HEK293T (cell line): Measurements from ENCODE around the gene UBE2G1.

Experiments
- CTCF ChIA-PET: fragments of 350-600 bp; formaldehyde crosslinking; extraction: SDS; loops from one replicate; lab custom pipeline; 2021; ENCODE audit warnings: antibody characterized with exemption, inconsistent platforms; lab: Yijun Ruan, JAX
- POLR2A ChIA-PET: fragments of 350-600 bp; formaldehyde crosslinking; extraction: SDS; loops from one replicate; lab custom pipeline; 2020; ENCODE audit warnings: antibody characterized with exemption, inconsistent platforms; lab: Yijun Ruan, JAX
- DNase-seq: peaks from one replicate; pipeline ENCODE4 v3.0.0; 2012; ENCODE audit warnings: mixed read lengths; ENCODE audit errors: extremely low spot score
- ARNT ChIP-seq: fragments of 450-650 bp; IDR thresholded peaks from 2 replicates; pipeline ENCODE4 v1.6.1; 2017; ENCODE audit warnings: mild to moderate bottlenecking
- BHLHE40 ChIP-seq: fragments of 450-650 bp; IDR thresholded peaks from 2 replicates; pipeline ENCODE4 v1.6.1; 2016; ENCODE audit warnings: mild to moderate bottlenecking, moderate library complexity, borderline replicate concordance
- CTBP1 ChIP-seq: fragments of 450-650 bp; IDR thresholded peaks from 2 replicates; pipeline ENCODE4 v1.6.1; 2016; ENCODE audit warnings: borderline replicate concordance
- ELF4 ChIP-seq: fragments of 450-650 bp; IDR thresholded peaks from 2 replicates; pipeline ENCODE4 v1.6.1; 2017; ENCODE audit warnings: antibody characterized with exemption
- FOXA1 ChIP-seq: fragments of 450-650 bp; IDR thresholded peaks from 2 replicates; pipeline ENCODE4 v1.6.1; 2016; ENCODE audit warnings: mild to moderate bottlenecking
- FOXK2 ChIP-seq: fragments of 450-650 bp; IDR thresholded peaks from 2 replicates; pipeline ENCODE4 v1.6.1; 2016; ENCODE audit warnings: mild to moderate bottlenecking
- FOXM1 ChIP-seq: fragments of 450-650 bp; IDR thresholded peaks from 2 replicates; pipeline ENCODE4 v1.6.1; 2017; ENCODE audit warnings: mild to moderate bottlenecking, borderline replicate concordance
- HDGF ChIP-seq: fragments of 450-650 bp; IDR thresholded peaks from 2 replicates; pipeline ENCODE4 v1.6.1; 2017; ENCODE audit warnings: antibody characterized with exemption, borderline replicate concordance
- L3MBTL2 ChIP-seq: fragments of 450-650 bp; conservative IDR thresholded peaks from 2 replicates; pipeline ENCODE4 v1.6.1; 2016; ENCODE audit warnings: mild to moderate bottlenecking
- LEF1 ChIP-seq: fragments of 450-650 bp; IDR thresholded peaks from 2 replicates; pipeline ENCODE4 v1.6.1; 2017; ENCODE audit warnings: mild to moderate bottlenecking, borderline replicate concordance
- NFRKB ChIP-seq: fragments of 450-650 bp; IDR thresholded peaks from 2 replicates; pipeline ENCODE4 v1.6.1; 2016; ENCODE audit warnings: mild to moderate bottlenecking, moderate library complexity
- PKNOX1 ChIP-seq: fragments of 450-650 bp; IDR thresholded peaks from 2 replicates; pipeline ENCODE4 v1.6.1; 2016
- SP1 ChIP-seq: fragments of 450-650 bp; IDR thresholded peaks from 2 replicates; pipeline ENCODE4 v1.6.1; 2017
- SUZ12 ChIP-seq: fragments of 450-650 bp; IDR thresholded peaks from 2 replicates; pipeline ENCODE4 v1.6.1; 2016; ENCODE audit warnings: mild to moderate bottlenecking
- TARDBP ChIP-seq: fragments of 450-650 bp; IDR thresholded peaks from 2 replicates; pipeline ENCODE4 v1.6.1; 2016
- ZNF384 ChIP-seq: fragments of 450-650 bp; IDR thresholded peaks from 2 replicates; pipeline ENCODE4 v1.6.1; 2016

UBE2G1 gene

GRCh38 chr17:4297351-4297750, 69.1 kb downstream of the UBE2G1 start:
- POLR2A ChIA-PET: no interaction called here
- TF ChIP-seq TARDBP: no peak
- TF ChIP-seq FOXA1: no peak
- TF ChIP-seq SUZ12: no peak
- TF ChIP-seq FOXM1: no peak
- TF ChIP-seq FOXK2: no peak
- TF ChIP-seq ARNT: no peak
- TF ChIP-seq HDGF: no peak
- TF ChIP-seq BHLHE40: no peak
- TF ChIP-seq LEF1: no peak
- TF ChIP-seq PKNOX1: no peak
- TF ChIP-seq ELF4: no peak
- TF ChIP-seq ZNF384: no peak
- TF ChIP-seq L3MBTL2: no peak
- TF ChIP-seq CTBP1: no peak
- no peak for TF ChIP-seq NFRKB
- no peak for TF ChIP-seq SP1
- CTCF ChIA-PET: no interaction called here
- no peak for DNase-seq

GRCh38 chr17:4295686-4296085, 70.8 kb downstream of the UBE2G1 start:
- POLR2A ChIA-PET: no interaction called here
- CTCF ChIA-PET: interaction anchor here (0.7 kb wide), 1 partner anchor 8 kb away, joined by 7 read pairs; no protein-coding TSS in a partner anchor
- TF ChIP-seq FOXM1 (no peak), ELF4 (no peak), LEF1 (no peak), ARNT (no peak), ZNF384 (no peak), BHLHE40 (no peak), HDGF (no peak), CTBP1 (no peak), SUZ12 (no peak), L3MBTL2 (no peak), NFRKB (no peak), SP1 (no peak), TARDBP (no peak), FOXA1 (no peak), FOXK2 (no peak), PKNOX1 (no peak)
- DNase-seq: no peak

- TF ChIP-seq L3MBTL2: no peak
- TF ChIP-seq TARDBP: no peak
- no peak for DNase-seq
- ChIA-PET POLR2A (no interaction called here), CTCF (interaction anchor here (0.6 kb wide), 1 partner anchor 243 kb away, joined by 3 read pairs; no protein-coding TSS in a partner anchor)
Observed at GRCh38 chr17:4293572-4293971, 72.9 kb downstream of the UBE2G1 start.

- DNase-seq: no peak
- ChIA-PET CTCF (interaction anchor here (0.6 kb wide), 1 partner anchor 49 kb away, joined by 3 read pairs; no protein-coding TSS in a partner anchor), POLR2A (no interaction called here)
- TF ChIP-seq FOXK2: no peak
- TF ChIP-seq HDGF: no peak
- no peak for TF ChIP-seq NFRKB
- TF ChIP-seq FOXM1: no peak
- no peak for TF ChIP-seq L3MBTL2
- no peak for TF ChIP-seq PKNOX1
- no peak for TF ChIP-seq FOXA1
- no peak for TF ChIP-seq SUZ12
- TF ChIP-seq CTBP1: no peak
- no peak for TF ChIP-seq ELF4
- TF ChIP-seq BHLHE40: no peak
Observed at GRCh38 chr17:4287710-4288109, 78.8 kb downstream of the UBE2G1 start.

GRCh38 chr17:4276514-4276913, 90.0 kb downstream of the UBE2G1 start:
- TF ChIP-seq L3MBTL2 (no peak), SP1 (no peak), ZNF384 (no peak), BHLHE40 (no peak), TARDBP (no peak), LEF1 (no peak), ARNT (no peak), HDGF (no peak), NFRKB (no peak), PKNOX1 (no peak), FOXA1 (no peak)
- CTCF ChIA-PET: no interaction called here

GRCh38 chr17:4272972-4273368, 93.5 kb downstream of the UBE2G1 start:
- no peak for TF ChIP-seq PKNOX1
- no peak for TF ChIP-seq L3MBTL2
- no peak for TF ChIP-seq FOXM1
- TF ChIP-seq SP1: no peak
- no peak for TF ChIP-seq ZNF384
- TF ChIP-seq ELF4: no peak
- TF ChIP-seq FOXA1: no peak
- no peak for TF ChIP-seq NFRKB
- TF ChIP-seq LEF1: no peak
- no peak for TF ChIP-seq BHLHE40
- TF ChIP-seq FOXK2: no peak
- no peak for TF ChIP-seq TARDBP
- no peak for TF ChIP-seq ARNT
- no peak for TF ChIP-seq SUZ12
- no peak for TF ChIP-seq CTBP1
- TF ChIP-seq HDGF: no peak
- DNase-seq: no peak
- ChIA-PET CTCF (no interaction called here), POLR2A (no interaction called here)

More at GRCh38 chr17:4276514-4276913, 90.0 kb downstream of the UBE2G1 start:
- DNase-seq: no peak
- POLR2A ChIA-PET: no interaction called here
